Osteoblast (primary cell): ENCODE results near the gene ULK4. TPM values are rescaled to one million over a fixed set of nuclear protein-coding genes. Genes with fewer than 3 reads are reported as not detected.

Source experiments
- DNase-seq: peaks from one replicate; pipeline ENCODE4 v3.0.0; 2011; ENCODE audit warnings: low spot score, mixed read lengths; ENCODE audit not compliant: insufficient read length; ENCODE audit errors: missing footprints
- H2AFZ ChIP-seq: 2 replicates; pipeline ENCODE4 v1.6.0; 2011; ENCODE audit warnings: mild to moderate bottlenecking, low read length
- H3K27ac ChIP-seq: 2 replicates; pipeline ENCODE4 v1.5.1; 2011; ENCODE audit warnings: mild to moderate bottlenecking, low read depth, low read length, moderate library complexity
- H3K27me3 ChIP-seq: 2 replicates; pipeline ENCODE4 v1.6.0; 2012; ENCODE audit warnings: mild to moderate bottlenecking, control low read depth, inconsistent platforms, low read length, moderate library complexity; ENCODE audit not compliant: insufficient read depth
- H3K36me3 ChIP-seq: 2 replicates; pipeline ENCODE4 v1.5.1; 2011; ENCODE audit warnings: mild to moderate bottlenecking, low read length, control low read depth, moderate library complexity; ENCODE audit not compliant: insufficient read depth
- H3K4me1 ChIP-seq: 2 replicates; pipeline ENCODE4 v1.5.1; 2011; ENCODE audit warnings: mild to moderate bottlenecking, low read length, control low read depth, moderate library complexity; ENCODE audit not compliant: insufficient read depth
- H3K4me2 ChIP-seq: 2 replicates; pipeline ENCODE4 v1.6.0; 2011; ENCODE audit warnings: mild to moderate bottlenecking, low read length; ENCODE audit not compliant: insufficient read depth
- H3K4me3 ChIP-seq: fragments of 200-600 bp; sonication (generic); 3 replicates; pipeline ENCODE4 v1.5.1; 2012; ENCODE audit warnings: mild to moderate bottlenecking, low read length, inconsistent platforms; ENCODE audit not compliant: insufficient read depth
- H3K79me2 ChIP-seq: 2 replicates; pipeline ENCODE4 v1.6.0; 2012; ENCODE audit warnings: mild to moderate bottlenecking, low read length, control low read depth, inconsistent platforms; ENCODE audit not compliant: insufficient read depth
- H3K9me3 ChIP-seq: 2 replicates; pipeline ENCODE4 v1.5.1; 2011; ENCODE audit warnings: low read depth, low read length, control low read depth
- H4K20me1 ChIP-seq: 2 replicates; pipeline ENCODE4 v1.6.0; 2012; ENCODE audit warnings: mild to moderate bottlenecking, low read length, control low read depth; ENCODE audit not compliant: insufficient read depth
- total RNA-seq: library from RNA; depleted of rRNA; stranded (reverse); fragments of >200 nt; gene quantifications from 2 replicates; pipeline ENCODE4 v1.2.3, GENCODE V29; 2012
- TF ChIP-seq, protein P1 (sequence below): IDR thresholded peaks from 2 replicates; pipeline ENCODE4 v1.5.1; 2011; ENCODE audit warnings: mild to moderate bottlenecking, low read depth, low read length, moderate library complexity; ENCODE audit errors: extremely low read depth

The ULK4 gene
- total RNA-seq, 1 donor, result 20.6 TPM

DNA sequence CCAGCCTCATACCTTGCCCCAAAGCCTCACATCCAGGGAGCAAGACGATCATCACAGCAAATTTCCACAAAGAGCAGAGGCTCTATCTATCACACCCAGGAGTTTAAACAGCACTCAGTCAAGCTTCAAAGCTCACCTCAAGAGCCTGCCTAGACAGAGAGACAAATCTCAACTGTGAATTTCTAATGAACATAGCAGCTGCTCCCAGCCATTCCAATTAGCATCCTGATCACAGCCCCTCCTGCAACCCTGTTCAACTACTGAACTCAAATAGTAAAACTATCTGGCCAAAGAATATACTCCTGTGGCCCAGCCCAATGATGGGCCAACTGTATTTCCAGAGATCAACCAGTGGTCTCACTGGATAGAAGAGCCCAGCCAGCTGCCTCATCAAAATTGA, 492.8 kb downstream of the ULK4 start:
- H4K20me1 ChIP-seq, result no peaks in the 10 kb centered on the region
- H3K36me3 ChIP-seq, result no peaks in the 10 kb centered on the region
- no peaks in the 10 kb centered on the region for H3K9me3 ChIP-seq
- no peak overlapping the region for H3K4me3 ChIP-seq
- TF ChIP-seq, protein P1, sequence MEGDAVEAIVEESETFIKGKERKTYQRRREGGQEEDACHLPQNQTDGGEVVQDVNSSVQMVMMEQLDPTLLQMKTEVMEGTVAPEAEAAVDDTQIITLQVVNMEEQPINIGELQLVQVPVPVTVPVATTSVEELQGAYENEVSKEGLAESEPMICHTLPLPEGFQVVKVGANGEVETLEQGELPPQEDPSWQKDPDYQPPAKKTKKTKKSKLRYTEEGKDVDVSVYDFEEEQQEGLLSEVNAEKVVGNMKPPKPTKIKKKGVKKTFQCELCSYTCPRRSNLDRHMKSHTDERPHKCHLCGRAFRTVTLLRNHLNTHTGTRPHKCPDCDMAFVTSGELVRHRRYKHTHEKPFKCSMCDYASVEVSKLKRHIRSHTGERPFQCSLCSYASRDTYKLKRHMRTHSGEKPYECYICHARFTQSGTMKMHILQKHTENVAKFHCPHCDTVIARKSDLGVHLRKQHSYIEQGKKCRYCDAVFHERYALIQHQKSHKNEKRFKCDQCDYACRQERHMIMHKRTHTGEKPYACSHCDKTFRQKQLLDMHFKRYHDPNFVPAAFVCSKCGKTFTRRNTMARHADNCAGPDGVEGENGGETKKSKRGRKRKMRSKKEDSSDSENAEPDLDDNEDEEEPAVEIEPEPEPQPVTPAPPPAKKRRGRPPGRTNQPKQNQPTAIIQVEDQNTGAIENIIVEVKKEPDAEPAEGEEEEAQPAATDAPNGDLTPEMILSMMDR, result no peak
- H3K4me2 ChIP-seq, result no peak overlapping the region
- no peaks in the 10 kb centered on the region for H3K79me2 ChIP-seq
- H3K27ac ChIP-seq, result no peak overlapping the region
- H2AFZ ChIP-seq, result no peak overlapping the region
- peaks cover 3% of the 10 kb centered on the region for H3K4me1 ChIP-seq
- H3K27me3 ChIP-seq, result no peaks in the 10 kb centered on the region
- DNase-seq, result no peak

DNA sequence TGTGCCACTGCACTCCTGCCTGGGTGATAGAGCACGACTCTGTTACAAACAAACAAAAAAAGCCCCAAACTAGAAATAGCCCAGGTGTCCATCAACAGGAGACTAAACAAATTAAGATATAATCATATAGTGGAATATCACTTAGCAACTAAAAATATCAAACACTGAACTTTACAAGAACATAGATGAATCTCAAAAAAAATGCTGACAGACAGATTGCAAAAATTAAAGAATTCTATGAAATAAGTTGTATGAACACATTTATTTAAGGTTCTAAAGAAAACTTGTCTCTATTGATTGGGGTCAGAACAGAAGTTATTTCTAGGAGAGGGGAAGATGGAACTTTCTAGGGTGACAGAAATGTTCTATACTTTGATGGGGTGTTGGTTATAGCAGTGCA, 494.4 kb downstream of the ULK4 start:
- Histone ChIP-seq H3K27ac (no peak overlapping the region), H3K36me3 (no peaks in the 10 kb centered on the region), H3K9me3 (no peaks in the 10 kb centered on the region), H3K4me1 (peaks cover 3% of the 10 kb centered on the region), H3K4me2 (no peak overlapping the region), H2AFZ (no peak overlapping the region), H3K4me3 (no peak overlapping the region), H3K79me2 (no peaks in the 10 kb centered on the region), H4K20me1 (no peaks in the 10 kb centered on the region), H3K27me3 (no peaks in the 10 kb centered on the region)
- TF ChIP-seq, protein P1, result no peak
- DNase-seq, result no peak

DNA sequence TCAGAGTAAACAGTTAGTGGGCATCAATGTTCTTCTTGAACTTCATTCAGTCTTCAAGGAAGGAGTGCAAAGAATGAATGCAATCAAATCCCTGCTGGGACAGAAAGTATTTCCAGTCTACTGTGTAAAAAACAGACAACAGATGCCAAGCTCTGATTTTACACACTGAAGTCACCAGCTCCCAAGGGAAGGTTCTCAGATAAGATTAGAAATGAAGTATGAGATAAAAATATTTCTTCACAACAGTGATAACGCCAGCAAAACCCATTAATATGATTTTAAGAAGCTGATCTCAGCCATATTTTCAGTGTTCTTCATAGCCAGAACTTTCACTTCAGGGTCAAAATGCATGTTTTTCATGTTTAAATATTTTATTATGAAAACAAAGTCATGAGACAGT, 497.0 kb downstream of the ULK4 start:
- Histone ChIP-seq H3K9me3 (no peaks in the 10 kb centered on the region), H3K36me3 (no peaks in the 10 kb centered on the region), H3K4me2 (no peak overlapping the region), H4K20me1 (no peaks in the 10 kb centered on the region), H2AFZ (no peak overlapping the region), H3K79me2 (no peaks in the 10 kb centered on the region), H3K4me1 (peaks cover 3% of the 10 kb centered on the region), H3K4me3 (no peak overlapping the region), H3K27me3 (no peaks in the 10 kb centered on the region), H3K27ac (no peak overlapping the region)
- no peak for DNase-seq
- TF ChIP-seq, protein P1, result no peak

DNA sequence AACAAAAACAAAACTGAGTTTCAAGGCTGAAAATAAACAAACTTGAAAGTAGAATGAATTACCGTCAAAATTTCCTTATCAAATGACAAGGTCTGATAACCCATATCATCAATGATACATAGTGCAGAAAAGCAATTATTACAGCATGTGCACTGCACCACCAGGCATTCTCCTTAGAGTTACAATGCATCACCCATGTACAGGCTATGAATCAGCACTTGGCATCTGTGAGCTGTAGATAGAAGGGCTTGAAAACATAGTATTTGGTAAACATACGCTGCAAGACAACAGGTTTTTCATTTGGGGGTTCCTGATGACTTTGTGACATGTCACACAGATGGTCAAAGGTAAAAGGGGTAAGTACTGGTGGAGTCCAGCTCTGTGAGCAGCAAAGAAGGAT, 497.5 kb downstream of the ULK4 start:
- Histone ChIP-seq H3K27ac (no peak overlapping the region), H3K9me3 (no peaks in the 10 kb centered on the region), H3K79me2 (no peaks in the 10 kb centered on the region), H3K4me3 (no peak overlapping the region), H3K36me3 (no peaks in the 10 kb centered on the region), H3K4me1 (peaks cover 3% of the 10 kb centered on the region), H3K4me2 (no peak overlapping the region), H4K20me1 (no peaks in the 10 kb centered on the region), H3K27me3 (no peaks in the 10 kb centered on the region), H2AFZ (no peak overlapping the region)
- TF ChIP-seq, protein P1, result no peak
- DNase-seq, result no peak
